Frontal cortex (tissue), 4 donors: Measurements from ENCODE around the gene NEDD8. TPM values are rescaled to one million over a fixed set of nuclear protein-coding genes. Genes with fewer than 3 reads are reported as not detected.
A peak's percentile ranks its signal among the peaks of the same experiment; 100 is the strongest.

Experiments used
- DNase-seq, 2 donors: peaks; one replicate each; pipeline ENCODE4 v3.0.0; 2012; ENCODE audit warnings: low spot score in 2 of 2
- FAIRE-seq: peaks from 2 replicates; lab custom pipeline; 2012; peaks lifted over from hg19 to GRCh38; lab: Jason Lieb, UNC
- total RNA-seq: library from RNA; depleted of rRNA; stranded (reverse); fragments of >200 nt; gene quantifications from one replicate; pipeline ENCODE4 v1.2.3, GENCODE V29; 2014
- donor health status: control.
- donor health status: control.
- donor health status: control.

Gene NEDD8
- 62.8 TPM for total RNA-seq

DNA sequence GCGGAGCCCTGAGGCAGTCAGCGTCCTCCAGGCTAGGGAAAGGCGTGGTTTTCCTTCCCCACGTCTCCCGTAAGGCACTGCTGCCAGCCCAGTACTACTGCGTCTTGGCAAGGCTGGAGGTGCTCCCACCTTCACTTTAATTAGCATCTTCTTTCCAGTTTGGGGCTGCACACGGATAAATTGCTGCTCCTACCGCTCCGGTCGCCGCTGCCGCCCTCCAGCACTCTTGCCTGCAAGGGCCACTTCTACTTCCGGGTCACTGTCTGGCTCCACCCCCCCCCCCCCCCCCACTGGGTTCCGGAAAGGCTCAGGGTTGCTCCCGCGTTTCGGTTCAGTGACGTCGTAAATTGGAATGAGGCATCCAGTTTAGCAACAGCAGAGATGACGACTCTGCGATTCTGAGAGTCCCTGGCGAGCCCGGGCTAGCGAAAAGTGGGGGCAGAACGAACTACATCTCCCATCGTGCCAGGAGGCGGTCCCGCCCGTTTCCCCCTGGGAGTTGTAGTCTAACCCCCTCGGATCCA is at the start of gene NEDD8:
TSS of gene NEDD8 (minus strand) at position 247 of the 524 bp plus-strand sequence. CDS start at position 147, 100 bp downstream.
- peak; percentile 72 to 84 for DNase-seq
- no peak for FAIRE-seq

DNA sequence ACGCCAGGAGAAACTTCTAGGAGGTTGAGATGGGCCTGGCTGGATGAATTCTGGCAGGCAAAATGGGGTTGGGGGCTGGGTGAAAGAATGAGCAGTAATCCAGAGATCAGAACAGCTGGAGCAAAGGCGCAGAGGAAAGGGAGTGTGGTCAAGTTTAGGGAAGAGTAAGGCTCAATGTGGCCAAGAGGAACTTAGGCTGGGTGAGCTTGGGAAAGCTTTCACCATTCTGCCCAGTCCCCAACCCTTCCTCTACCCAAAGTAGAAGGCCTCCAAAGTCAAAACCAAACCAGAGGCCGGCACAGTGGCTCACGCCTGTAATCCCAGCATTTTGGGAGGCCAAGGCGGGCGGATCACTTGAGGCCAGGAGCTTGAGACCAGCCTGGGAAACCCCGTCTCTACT is 49.5 kb upstream of the NEDD8 start:
- no peak for FAIRE-seq
- DNase-seq, result no peak

DNA sequence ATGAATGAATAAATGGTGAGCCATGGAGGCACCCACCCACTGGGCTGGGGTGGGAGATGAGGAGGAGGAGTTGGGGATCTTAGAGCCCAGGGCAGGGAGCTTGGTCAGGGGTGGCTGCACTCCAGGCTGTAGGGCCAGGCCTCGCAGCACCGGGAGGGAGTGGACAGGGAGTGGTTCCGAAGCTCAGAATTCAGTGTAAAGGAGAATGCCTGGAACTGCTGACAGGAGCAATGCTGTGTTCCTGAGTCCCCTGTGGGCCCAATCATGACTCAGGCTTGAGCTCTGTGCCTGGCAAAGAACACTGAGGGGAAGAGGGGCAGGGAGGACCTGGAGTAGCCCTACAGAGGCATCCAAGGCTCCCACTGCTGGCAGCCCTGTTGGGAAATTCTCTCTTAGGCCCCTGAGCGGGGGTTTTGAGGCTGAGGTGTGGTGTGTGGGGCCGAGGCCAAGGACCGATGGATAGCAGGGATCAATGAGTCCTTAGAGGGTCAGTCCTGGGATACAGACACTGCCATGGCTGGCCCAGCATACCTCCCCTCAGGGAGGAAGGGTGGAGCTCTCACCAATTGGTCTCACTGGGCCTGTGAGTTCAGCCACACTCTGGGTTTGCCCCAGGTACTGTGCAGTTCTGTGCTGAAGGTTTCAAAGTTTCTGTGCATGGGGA is 48.8 kb upstream of the NEDD8 start:
- FAIRE-seq, result no peak
- no peak for DNase-seq

DNA sequence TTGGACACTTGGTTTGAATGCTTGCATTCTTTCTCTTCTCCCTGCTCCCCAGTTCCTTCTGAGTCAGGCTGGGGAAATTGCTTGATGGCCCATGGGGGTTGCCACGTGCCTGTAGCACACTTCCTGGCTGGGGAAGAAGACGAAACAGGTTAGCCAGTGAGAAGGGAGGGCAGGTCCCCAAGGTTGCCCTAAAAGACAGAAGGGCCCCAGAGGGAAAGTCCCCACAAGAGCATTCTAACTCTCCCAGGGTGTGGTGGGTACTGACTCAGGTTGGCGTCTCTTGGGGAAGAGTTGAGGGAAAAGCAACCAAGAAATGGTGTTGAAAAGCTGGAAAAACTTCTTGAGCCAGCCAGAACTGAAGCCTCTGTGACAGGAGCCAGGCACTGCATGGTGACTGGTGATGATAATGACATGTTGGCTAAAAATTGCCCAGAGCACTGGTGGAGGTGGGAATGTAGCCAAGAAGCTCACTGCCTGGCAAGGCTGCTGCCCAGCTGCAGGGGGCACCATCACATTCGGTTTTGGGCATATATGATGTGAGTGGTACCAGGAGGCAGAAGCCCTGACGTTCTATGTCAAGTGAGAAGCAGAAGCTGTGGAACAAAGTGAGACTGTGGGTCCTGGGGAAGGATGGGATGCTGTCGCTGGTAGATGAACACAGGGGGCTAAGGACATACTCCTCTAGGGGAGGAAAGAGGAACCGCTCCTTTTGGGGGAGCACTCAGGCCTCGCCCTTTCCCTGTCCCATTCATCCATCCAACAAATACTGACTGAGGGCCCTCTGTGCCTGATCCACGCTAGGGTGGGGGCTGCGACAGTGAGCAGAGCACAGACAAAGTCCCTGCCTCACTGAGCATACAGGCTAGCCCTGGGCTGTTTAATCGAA is 47.4 kb upstream of the NEDD8 start:
- FAIRE-seq, result no peak

DNA sequence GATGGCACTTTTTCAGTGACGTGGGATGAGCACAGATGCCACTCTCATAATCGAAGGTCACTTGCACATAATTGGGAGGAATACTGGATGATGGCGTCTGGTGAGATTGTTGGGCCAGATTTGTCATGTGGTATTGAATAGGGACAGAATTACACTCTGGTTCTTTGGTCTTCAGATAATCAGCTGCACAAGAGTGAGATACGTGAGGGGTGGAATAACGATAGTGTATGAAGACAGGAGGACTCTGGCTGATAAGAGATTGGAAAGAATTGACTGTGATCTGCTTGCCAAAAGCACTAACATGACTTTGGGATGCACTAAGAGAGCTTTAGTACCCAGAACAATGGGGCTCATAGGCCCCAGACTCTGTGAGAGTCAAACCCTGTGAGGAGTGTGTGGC is 46.3 kb upstream of the NEDD8 start:
- FAIRE-seq (no peak), DNase-seq (no peak)

More for the DNA sequence above, 47.4 kb upstream of the NEDD8 start:
- no peak for DNase-seq

DNA sequence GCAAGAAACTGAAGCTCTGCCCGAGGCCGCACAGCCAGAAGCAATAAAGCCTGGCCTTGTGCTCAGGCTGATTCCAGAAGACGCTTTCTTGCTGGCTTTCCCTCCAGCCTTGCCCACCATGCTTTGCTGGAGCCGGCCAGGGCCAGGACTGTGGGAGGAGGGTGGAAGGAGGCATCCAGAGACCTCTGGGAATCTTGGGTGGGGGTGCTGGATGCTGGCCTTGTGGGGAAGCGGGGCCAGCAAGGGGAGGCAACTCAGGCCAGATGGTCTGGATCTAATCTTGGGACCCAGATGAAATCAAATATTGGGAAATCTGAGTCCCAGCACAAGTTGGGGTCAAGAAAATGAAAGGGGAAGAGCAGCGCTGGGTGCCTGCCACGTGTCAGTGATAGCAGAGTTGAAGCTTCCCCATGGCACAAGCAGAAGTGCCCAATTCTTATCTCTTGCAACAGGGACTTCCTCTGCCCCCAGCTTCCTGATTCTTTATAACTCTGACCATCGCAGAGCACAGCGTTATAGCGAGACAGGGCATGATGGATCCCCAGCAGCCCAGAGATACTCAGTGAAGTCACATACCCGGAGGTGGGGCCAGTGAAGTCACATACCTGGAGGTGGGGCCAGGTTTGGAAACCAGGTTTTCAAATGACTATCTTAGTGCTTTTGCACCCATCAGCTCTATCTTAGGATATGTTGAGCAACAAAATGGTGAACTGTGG is 45.6 kb upstream of the NEDD8 start:
- no peak for FAIRE-seq

DNA sequence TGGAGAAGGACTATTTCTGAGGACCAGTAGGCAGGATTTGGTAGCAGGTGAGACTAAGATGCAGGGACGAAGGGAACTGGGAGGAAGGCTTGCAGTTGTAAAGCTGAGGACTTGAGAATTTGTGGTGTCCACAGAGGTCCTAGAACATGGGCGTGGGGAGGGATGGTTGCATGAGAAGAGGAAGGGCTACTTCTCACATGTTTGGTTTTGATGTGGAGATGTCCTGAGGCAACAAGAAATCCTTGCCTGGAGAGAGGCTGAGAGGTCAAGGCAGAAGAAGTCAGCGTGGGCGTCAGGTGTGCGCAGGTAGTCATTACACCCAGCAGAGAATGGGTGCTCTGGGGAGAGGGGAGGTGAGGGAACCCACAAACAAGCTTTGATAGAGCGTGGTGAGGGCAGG is 44.9 kb upstream of the NEDD8 start:
- no peak for DNase-seq
- FAIRE-seq, result no peak

More for the DNA sequence above, 45.6 kb upstream of the NEDD8 start:
- no peak for DNase-seq

DNA sequence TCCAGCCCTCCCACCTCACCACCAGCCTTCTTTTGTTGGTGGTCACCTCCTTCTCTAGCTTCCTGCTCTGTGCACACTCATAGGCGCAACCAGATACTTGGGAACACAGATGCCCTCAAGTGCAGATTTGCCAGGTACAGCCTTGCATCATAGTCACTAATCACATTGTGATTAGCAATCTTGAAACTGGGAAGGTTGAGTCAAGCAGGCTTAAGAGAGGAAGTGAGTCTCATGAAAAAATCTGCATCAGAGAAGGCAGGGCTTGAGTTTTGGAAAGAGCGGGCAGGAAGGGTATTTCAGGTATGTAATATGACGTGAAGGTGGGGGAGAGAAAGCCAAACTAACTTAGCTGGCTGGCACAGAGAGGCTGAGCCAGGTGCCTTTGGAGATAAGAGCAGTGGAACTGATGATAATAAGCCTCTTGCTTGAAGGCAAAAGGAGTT is 42.0 kb upstream of the NEDD8 start:
- FAIRE-seq (no peak), DNase-seq (no peak)

DNA sequence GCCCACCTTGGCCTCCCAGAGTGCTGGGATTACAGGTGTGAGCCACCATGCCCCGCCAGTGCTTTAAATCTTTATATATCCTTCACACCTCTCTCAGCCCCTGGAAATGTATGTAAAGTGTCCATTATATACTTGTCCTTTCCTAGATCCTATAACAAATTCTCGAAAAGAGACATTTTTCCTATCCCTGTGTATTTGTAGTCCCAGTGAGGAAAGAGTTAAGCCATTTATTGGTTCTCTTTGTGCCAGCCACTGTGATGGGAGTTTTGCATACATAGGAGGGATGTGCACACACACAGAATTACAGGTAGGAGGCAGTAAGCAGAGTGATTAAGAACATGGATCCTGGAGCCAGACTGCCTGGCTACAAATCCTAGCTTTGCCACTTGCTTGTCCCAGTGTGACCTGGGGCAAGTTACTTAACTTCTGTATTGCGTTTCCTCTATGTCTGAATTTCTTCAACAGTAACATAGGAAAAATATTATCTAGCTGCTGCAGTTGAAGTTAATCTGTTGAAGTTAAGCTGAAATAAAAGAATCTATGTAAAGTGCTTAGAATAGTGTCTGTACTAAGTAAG is 41.3 kb upstream of the NEDD8 start:
- DNase-seq (no peak), FAIRE-seq (no peak)

DNA sequence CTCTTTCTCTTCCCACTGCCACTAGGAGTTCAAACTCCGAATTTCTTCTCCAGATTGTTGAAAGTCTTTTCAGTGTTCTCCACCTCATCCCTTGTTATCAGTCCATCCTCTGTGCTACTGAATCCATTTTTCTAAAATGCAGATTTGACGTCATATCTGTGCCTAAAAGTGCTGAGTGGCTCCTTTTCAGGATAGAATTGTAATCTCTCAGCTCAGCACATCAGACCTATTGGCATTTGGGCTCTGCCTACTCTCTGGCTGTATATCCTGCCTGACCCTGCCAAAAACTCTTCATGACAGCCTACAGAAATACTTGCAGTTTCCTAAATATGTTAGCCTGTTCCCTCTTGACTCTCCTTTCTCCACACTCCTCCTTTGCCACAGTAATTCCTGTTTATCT is 40.3 kb upstream of the NEDD8 start:
- FAIRE-seq (no peak), DNase-seq (no peak)

DNA sequence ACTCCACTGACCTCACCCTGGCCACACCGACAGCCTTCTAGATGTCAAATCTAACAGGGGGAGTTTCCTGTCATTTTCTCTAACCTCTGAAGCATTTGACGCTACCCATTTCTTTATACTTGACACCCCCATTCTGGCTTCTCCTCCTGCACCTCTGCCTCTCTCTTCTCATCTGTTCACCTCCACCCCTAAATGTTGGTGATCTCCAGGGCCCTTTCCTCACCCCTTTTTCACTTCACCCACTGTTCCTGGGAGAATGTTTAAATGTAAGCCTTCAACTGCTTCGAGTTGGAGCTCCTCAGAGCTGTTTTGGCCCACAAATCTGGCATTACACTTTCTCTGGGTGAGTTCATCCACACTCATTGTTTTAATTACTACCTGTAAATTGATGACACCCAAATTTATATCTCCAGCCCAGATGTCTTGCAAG is 39.7 kb upstream of the NEDD8 start:
- DNase-seq (no peak), FAIRE-seq (no peak)

DNA sequence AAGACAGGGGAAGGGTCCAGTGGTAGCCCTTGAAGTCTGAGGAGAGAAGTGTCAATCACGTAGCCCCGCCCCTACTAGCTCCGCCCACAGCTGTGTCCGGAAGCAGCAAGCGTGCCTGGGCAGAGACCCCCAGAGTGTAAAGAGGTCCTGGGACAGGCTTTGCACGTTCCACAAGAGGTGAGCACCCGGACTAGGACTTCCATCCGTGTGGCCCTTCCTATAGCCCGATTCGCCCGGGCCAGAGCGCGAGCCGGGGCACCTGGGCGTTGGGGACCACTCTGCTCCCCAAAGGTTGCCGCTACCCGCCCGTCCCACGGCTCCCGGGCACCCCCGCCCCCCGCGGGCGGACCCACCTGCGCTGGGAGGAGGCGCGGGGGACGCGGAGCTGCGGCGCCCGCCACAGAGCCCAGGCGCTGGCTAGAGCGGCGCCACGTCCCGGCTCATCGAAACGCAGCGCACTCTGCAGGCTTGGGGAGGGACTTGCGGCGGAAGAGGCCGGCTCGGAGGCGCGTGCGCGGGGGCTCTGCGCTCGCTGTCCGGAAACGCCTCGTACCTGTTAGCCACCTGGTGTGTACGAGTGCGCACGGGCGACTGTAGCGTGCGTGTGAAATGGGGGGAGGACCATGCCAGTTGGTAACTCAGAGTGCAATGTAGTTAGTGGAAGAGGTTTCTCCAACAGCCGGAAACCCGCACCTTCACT is 39.1 kb upstream of the NEDD8 start, which contains the start of gene RABGGTA:
TSS of gene RABGGTA (minus strand) at position 464 of the 700 bp plus-strand sequence. CDS start 482 bp downstream, outside the sequence.
- DNase-seq (peak; percentile 94 to 97), FAIRE-seq (no peak)

DNA sequence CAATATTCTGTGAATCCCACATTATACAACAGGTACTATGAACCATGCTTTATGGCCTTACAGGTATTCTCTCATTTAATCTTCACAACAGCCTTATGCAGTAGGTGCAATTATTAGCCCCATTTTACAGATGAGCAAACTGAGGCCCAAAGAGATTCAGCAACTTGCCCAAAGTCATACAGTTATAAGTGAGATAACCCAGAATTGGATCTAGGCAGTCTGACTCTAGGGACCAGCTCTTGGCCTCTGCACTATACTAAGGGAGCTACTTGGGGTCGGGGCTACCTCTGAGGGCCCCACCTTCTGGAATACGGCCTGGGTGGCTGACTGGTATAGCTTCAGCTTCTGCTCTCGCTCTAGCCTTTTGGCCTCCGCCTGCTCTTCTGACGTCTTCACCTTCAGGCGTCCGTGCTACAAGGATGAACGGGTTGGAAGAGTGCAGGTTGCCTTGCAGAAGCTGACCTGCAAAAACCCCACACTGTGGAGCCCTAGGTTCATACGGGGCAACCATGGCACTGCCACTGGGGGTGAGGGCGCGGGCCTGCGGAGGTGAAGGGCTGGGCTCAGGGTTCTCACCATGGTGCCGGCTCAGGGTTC is 38.5 kb upstream of the NEDD8 start:
- DNase-seq, result no peak
- no peak for FAIRE-seq

DNA sequence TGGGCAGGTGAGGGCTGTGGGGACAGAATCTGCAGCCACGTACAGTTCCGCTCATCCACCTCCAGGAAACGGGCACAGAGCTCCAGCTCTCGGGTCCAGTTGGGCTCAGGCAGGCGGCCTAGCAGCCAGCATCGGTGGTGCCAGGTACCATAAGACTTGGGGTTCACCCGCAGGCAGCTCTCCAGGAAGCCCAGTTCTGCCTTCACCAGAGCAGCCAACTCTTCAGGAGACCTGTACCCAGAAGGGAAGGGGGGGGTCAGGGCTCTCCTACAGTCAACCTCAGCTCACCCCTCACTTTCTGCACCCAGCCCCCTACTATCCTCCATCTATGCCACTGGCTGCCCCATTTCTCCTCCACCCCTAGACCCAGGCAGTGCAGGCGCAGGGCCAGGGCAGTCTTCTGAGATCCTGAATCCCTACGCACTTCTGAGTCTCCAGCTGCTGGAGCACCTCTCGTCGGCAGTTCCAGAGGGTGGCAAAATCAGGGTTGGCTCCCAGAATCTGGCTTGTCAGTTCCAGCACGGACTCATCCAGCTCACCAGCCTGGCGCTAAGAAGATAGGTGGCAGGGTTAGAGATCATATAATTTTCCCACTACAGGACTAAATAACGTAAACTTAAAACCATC is 37.9 kb upstream of the NEDD8 start:
- DNase-seq, result no peak
- no peak for FAIRE-seq

DNA sequence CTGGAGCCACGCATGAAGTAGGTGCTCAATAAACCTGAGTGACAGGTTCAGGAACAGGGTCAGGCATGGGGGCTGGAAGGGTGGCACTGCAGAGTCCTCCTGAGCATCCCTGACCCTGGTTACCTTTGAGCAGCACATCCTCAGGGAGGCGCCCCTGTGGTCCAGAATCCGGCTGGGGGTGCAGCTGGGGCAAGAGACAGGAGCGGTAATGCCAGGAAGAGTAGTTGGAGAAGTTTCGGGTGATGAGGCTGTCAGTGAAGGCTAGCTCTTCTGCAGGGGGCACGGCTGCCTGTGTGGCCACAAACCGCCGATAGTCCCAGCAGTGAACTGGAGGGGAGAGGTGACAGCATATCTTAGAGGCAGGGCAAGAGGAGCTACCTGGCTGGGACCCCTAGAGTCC is 37.2 kb upstream of the NEDD8 start:
- FAIRE-seq (no peak), DNase-seq (no peak)

DNA sequence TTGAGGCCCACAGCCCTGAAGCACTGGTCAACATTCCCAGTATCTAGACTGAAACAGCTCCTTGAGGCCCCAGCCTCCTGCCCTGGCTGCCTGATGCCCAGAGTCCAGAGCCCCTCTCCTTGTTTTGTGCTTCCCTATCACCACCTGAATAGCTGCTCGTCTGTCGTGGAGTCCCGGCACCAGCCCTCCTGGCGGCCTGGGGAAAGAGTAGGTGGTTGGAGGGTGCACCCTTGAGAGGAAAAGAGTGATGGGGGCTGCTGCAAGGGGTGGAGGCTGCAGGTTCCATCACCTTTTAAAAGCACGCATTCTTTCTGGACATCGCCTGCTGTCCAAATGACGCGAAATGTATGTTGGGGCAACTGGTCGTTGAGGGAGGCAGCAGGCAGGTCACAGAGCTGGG is 36.1 kb upstream of the NEDD8 start:
- no peak for FAIRE-seq
- no peak for DNase-seq

DNA sequence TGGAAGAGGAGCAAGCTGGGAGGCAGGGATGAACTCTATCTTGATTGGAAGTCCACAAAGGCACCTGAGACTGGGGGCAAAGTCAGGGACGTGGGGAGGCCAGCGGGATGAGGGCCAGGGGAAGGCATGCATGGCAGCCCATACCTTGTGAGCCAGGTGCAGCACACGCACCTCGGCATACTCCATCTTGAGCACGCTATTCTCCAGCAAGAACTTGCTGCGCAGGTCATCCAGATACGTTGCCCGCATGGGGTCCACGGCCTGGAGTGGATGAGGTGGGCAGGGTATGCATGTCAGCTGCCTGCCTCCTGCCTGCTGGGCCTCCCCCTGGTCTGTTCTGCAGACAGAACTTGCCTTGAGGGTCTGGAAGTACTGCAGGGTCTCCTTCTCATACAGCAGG is 35.3 kb upstream of the NEDD8 start:
- DNase-seq (no peak), FAIRE-seq (no peak)
